ENCODE data around the gene PCCA.

DNA sequence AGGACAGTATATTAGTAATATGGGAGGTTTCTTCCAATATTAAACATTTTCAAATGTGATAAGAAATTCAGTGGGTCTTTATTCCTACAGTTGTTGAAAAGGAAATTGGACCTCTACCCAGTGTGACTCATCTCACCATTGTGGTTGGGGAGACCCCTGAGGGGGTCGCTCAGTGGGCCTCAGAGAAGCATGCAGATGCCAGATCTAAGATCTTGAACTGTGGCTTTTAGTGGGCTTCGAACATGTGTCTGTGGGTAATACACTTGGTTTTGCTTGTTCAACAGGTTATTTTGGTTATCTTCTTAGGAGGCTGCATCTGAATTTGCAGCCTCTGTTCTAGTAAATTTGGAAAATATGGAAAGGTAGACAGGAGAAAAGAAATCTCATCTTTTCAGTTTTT, 132.3 kb downstream of the PCCA start:
- TF ChIP-seq, protein P1, sequence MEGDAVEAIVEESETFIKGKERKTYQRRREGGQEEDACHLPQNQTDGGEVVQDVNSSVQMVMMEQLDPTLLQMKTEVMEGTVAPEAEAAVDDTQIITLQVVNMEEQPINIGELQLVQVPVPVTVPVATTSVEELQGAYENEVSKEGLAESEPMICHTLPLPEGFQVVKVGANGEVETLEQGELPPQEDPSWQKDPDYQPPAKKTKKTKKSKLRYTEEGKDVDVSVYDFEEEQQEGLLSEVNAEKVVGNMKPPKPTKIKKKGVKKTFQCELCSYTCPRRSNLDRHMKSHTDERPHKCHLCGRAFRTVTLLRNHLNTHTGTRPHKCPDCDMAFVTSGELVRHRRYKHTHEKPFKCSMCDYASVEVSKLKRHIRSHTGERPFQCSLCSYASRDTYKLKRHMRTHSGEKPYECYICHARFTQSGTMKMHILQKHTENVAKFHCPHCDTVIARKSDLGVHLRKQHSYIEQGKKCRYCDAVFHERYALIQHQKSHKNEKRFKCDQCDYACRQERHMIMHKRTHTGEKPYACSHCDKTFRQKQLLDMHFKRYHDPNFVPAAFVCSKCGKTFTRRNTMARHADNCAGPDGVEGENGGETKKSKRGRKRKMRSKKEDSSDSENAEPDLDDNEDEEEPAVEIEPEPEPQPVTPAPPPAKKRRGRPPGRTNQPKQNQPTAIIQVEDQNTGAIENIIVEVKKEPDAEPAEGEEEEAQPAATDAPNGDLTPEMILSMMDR (IDR thresholded peaks at IDR 0.05), result no peak
- TF ChIP-seq POLR2A (IDR thresholded peaks at IDR 0.05), result no peak
- TF ChIP-seq EP300 (IDR thresholded peaks at IDR 0.05), result no peak
- no peak for TF ChIP-seq POLR2AphosphoS5 (IDR thresholded peaks at IDR 0.05)
